ENCODE data around the gene LMO3. TPM values are rescaled to one million over a fixed set of nuclear protein-coding genes. Genes with fewer than 3 reads are reported as not detected.

LMO3 gene
- total RNA-seq, 4 donors from 2014 or later, result 0.15 to 7.1 (median 3.0) TPM

GRCh38 chr12:16606991-16607390, 1.0 kb upstream of the LMO3 start:
- no peak for DNase-seq
- Histone ChIP-seq H3K27me3 (peaks cover 0 to 74% (median 0%) of the 10 kb centered on the region in 4 donors), H3K4me3 (peak overlapping the region in 3 of 4 donors; percentile 44 to 64 (median 45)), H3K4me1 (peaks cover 0 to 23% (median 0%) of the 10 kb centered on the region in 3 donors), H3K27ac (peak overlapping the region in 3 of 4 donors; percentile 55 to 75 (median 58)), H3K9me3 (no peaks in the 10 kb centered on the region), H3K36me3 (no peaks in the 10 kb centered on the region)
- TF ChIP-seq, protein P1, sequence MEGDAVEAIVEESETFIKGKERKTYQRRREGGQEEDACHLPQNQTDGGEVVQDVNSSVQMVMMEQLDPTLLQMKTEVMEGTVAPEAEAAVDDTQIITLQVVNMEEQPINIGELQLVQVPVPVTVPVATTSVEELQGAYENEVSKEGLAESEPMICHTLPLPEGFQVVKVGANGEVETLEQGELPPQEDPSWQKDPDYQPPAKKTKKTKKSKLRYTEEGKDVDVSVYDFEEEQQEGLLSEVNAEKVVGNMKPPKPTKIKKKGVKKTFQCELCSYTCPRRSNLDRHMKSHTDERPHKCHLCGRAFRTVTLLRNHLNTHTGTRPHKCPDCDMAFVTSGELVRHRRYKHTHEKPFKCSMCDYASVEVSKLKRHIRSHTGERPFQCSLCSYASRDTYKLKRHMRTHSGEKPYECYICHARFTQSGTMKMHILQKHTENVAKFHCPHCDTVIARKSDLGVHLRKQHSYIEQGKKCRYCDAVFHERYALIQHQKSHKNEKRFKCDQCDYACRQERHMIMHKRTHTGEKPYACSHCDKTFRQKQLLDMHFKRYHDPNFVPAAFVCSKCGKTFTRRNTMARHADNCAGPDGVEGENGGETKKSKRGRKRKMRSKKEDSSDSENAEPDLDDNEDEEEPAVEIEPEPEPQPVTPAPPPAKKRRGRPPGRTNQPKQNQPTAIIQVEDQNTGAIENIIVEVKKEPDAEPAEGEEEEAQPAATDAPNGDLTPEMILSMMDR (IDR thresholded peaks at IDR 0.05), result no peak
- TF ChIP-seq POLR2A (IDR thresholded peaks at IDR 0.05), result no peak
- intact Hi-C loops (cut with DNase I), result no loop called here
- 58% methylated on average over 6 of the region's 6 CpGs for WGBS, 2 donors

- no peak for DNase-seq
- Histone ChIP-seq H3K27me3 (peaks cover 0 to 73% (median 0%) of the 10 kb centered on the region in 4 donors), H3K4me1 (peaks cover 0 to 23% (median 0%) of the 10 kb centered on the region in 3 donors), H3K36me3 (no peaks in the 10 kb centered on the region), H3K9me3 (no peaks in the 10 kb centered on the region), H3K27ac (peak overlapping the region in 3 of 4 donors; percentile 55 to 75 (median 58)), H3K4me3 (peak overlapping the region; percentile 20 to 64 (median 44))
- TF ChIP-seq POLR2A (IDR thresholded peaks at IDR 0.05), result no peak
- TF ChIP-seq, protein P1 (IDR thresholded peaks at IDR 0.05), result no peak
- WGBS, 2 donors, result 2% methylated on average over 21 to 25 of the region's 26 CpGs
- intact Hi-C loops (cut with DNase I), result no loop called here
Measured at GRCh38 chr12:16606201-16606849, 363 bp upstream of the LMO3 start.

- intact Hi-C loops (cut with DNase I), result no loop called here
- WGBS, 2 donors, result 1 to 4% methylated on average over 23 of the region's 23 CpGs
- DNase-seq, result no peak
- peaks cover 0 to 69% (median 0%) of the 10 kb centered on the region in 4 donors for H3K27me3 ChIP-seq
- peak overlapping the region; percentile 20 to 64 (median 44) for H3K4me3 ChIP-seq
- H3K27ac ChIP-seq, result peak overlapping the region in 3 of 4 donors; percentile 55 to 75 (median 58)
- no peak for TF ChIP-seq POLR2A (IDR thresholded peaks at IDR 0.05)
- TF ChIP-seq, protein P1 (IDR thresholded peaks at IDR 0.05), result no peak
- no peaks in the 10 kb centered on the region for H3K36me3 ChIP-seq
- no peaks in the 10 kb centered on the region for H3K9me3 ChIP-seq
- peaks cover 0 to 23% (median 0%) of the 10 kb centered on the region in 3 donors for H3K4me1 ChIP-seq
Measured at GRCh38 chr12:16605642-16606116, 283 bp downstream of the LMO3 start.

- H3K9me3 ChIP-seq, result no peaks in the 10 kb centered on the region
- H3K27ac ChIP-seq, result peak overlapping the region in 3 of 4 donors; percentile 55 to 75 (median 58)
- intact Hi-C loops (cut with DNase I), result no loop called here
- H3K27me3 ChIP-seq, result peaks cover 0 to 60% (median 0%) of the 10 kb centered on the region in 4 donors
- no peak for DNase-seq
- peaks cover 0 to 23% (median 0%) of the 10 kb centered on the region in 3 donors for H3K4me1 ChIP-seq
- H3K4me3 ChIP-seq, result peak overlapping the region in 3 of 4 donors; percentile 44 to 64 (median 45)
- H3K36me3 ChIP-seq, result no peaks in the 10 kb centered on the region
- TF ChIP-seq, protein P1 (IDR thresholded peaks at IDR 0.05), result no peak
- TF ChIP-seq POLR2A (IDR thresholded peaks at IDR 0.05), result no peak
- 17 to 46% methylated on average over 15 to 18 of the region's 22 CpGs for WGBS, 2 donors
Measured at GRCh38 chr12:16604596-16605252, 1.2 kb downstream of the LMO3 start.

Data from esophagus squamous epithelium (tissue), 5 donors.